ENCODE results near the gene ENDOV.

ENDOV gene

GRCh38 chr17:80464486-80464885 lies 49.5 kb downstream of the ENDOV start:
- no peak overlapping the region for H3K4me3 ChIP-seq (ENCODE audit: low read length, poor library complexity, severe bottlenecking)
- no peaks in the 10 kb centered on the region for H3K9me3 ChIP-seq (ENCODE audit: insufficient read depth, low read depth, low read length)
- no peak overlapping the region for H2AFZ ChIP-seq (ENCODE audit: low read length)
- no peaks in the 10 kb centered on the region for H3K9me2 ChIP-seq (replicated peaks; ENCODE audit: low read depth, low read length)
- no peaks in the 10 kb centered on the region for H3K4me1 ChIP-seq (ENCODE audit: insufficient read depth, low read length, poor library complexity, severe bottlenecking)
- TF ChIP-seq EZH2phosphoT487 (IDR thresholded peaks at IDR 0.05; ENCODE audit: borderline replicate concordance): no peak
- TF ChIP-seq, protein P1, sequence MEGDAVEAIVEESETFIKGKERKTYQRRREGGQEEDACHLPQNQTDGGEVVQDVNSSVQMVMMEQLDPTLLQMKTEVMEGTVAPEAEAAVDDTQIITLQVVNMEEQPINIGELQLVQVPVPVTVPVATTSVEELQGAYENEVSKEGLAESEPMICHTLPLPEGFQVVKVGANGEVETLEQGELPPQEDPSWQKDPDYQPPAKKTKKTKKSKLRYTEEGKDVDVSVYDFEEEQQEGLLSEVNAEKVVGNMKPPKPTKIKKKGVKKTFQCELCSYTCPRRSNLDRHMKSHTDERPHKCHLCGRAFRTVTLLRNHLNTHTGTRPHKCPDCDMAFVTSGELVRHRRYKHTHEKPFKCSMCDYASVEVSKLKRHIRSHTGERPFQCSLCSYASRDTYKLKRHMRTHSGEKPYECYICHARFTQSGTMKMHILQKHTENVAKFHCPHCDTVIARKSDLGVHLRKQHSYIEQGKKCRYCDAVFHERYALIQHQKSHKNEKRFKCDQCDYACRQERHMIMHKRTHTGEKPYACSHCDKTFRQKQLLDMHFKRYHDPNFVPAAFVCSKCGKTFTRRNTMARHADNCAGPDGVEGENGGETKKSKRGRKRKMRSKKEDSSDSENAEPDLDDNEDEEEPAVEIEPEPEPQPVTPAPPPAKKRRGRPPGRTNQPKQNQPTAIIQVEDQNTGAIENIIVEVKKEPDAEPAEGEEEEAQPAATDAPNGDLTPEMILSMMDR (conservative IDR thresholded peaks at IDR 0.05; ENCODE audit: low read length): no peak
- H3K36me3 ChIP-seq (ENCODE audit: insufficient read depth, low read length): no peaks in the 10 kb centered on the region
- H4K20me1 ChIP-seq (ENCODE audit: insufficient read depth, low read length, poor library complexity, severe bottlenecking): no peaks in the 10 kb centered on the region
- H3F3A ChIP-seq (ENCODE audit: low read depth): no peaks in the 10 kb centered on the region
- no peaks in the 10 kb centered on the region for H3K79me2 ChIP-seq (ENCODE audit: insufficient read depth, low read length)
- no peaks in the 10 kb centered on the region for H3K27me3 ChIP-seq (ENCODE audit: insufficient read depth, low read length, poor library complexity, severe bottlenecking)
- H3K4me2 ChIP-seq (ENCODE audit: low read depth, low read length, poor library complexity, severe bottlenecking): no peak overlapping the region
- H3K9ac ChIP-seq (ENCODE audit: low read depth, low read length, poor library complexity, severe bottlenecking): no peak overlapping the region

DNA sequence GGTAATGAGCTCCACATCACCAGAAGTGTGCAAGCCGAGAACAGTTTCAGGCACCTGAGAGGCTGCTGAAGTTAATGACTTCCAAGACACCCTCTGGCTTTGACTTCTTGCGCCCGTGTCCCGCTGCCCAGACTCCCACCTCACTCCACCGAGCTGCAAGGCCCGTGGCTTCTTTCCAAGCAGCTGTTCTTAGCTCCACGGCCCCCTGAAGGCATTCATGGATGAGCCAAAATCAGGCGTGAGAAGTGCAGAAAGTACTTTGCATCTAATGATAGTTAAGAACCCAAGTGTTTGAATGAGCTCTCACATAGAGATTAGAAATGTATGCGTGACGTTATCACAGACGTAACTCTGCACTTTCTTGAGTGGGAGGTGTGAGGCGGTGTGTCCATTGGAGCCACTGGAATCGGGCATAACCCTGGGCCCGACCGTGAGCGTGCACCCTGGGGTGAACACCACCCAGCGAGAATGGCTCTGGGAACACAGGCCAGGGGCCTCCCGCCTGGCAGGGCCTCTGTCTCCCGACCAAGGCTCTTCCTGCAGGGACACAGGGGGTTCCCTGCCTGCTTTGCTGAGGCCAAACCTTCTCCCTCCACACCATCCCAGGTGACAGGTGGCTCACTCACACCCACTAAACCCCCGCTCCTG lies 50.5 kb downstream of the ENDOV start:
- H3K4me1 ChIP-seq (ENCODE audit: insufficient read depth, low read length, poor library complexity, severe bottlenecking): no peaks in the 10 kb centered on the region
- H3K4me2 ChIP-seq (ENCODE audit: low read depth, low read length, poor library complexity, severe bottlenecking): no peak overlapping the region
- H2AFZ ChIP-seq (ENCODE audit: low read length): no peak overlapping the region
- H4K20me1 ChIP-seq (ENCODE audit: insufficient read depth, low read length, poor library complexity, severe bottlenecking): no peaks in the 10 kb centered on the region
- no peaks in the 10 kb centered on the region for H3F3A ChIP-seq (ENCODE audit: low read depth)
- no peaks in the 10 kb centered on the region for H3K27me3 ChIP-seq (ENCODE audit: insufficient read depth, low read length, poor library complexity, severe bottlenecking)
- H3K36me3 ChIP-seq (ENCODE audit: insufficient read depth, low read length): no peaks in the 10 kb centered on the region
- H3K9ac ChIP-seq (ENCODE audit: low read depth, low read length, poor library complexity, severe bottlenecking): no peak overlapping the region
- no peaks in the 10 kb centered on the region for H3K79me2 ChIP-seq (ENCODE audit: insufficient read depth, low read length)
- H3K9me3 ChIP-seq (ENCODE audit: insufficient read depth, low read depth, low read length): no peaks in the 10 kb centered on the region
- TF ChIP-seq, protein P1 (conservative IDR thresholded peaks at IDR 0.05; ENCODE audit: low read length): no peak
- TF ChIP-seq EZH2phosphoT487 (IDR thresholded peaks at IDR 0.05; ENCODE audit: borderline replicate concordance): no peak
- H3K4me3 ChIP-seq (ENCODE audit: low read length, poor library complexity, severe bottlenecking): no peak overlapping the region
- no peaks in the 10 kb centered on the region for H3K9me2 ChIP-seq (replicated peaks; ENCODE audit: low read depth, low read length)

DNA sequence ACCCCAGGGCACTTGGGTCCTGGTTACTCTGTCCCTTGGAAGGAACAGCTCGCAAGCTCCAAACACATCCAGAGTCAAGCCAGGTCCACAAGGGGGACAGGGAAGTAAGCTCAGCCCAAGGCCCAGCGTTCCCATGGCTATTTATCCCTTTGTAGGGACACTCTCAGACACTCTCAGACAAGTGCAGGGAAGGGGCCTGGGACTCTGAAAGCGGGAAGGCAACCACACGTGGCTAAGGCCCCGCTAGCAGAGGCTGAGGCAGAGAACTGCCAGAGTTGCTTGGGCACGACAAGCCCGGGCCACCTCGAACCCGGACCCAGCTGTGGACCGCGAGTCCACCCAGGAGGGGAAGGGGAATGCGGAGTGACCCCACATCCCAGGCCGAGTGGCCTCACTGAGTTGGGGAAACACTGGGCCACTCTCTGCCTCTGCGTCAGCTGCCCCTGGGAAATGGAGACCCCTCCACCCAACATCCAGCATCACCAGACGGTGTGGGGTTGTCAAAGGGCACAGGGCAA lies 51.3 kb downstream of the ENDOV start:
- H3F3A ChIP-seq (ENCODE audit: low read depth): no peaks in the 10 kb centered on the region
- H4K20me1 ChIP-seq (ENCODE audit: insufficient read depth, low read length, poor library complexity, severe bottlenecking): no peaks in the 10 kb centered on the region
- no peaks in the 10 kb centered on the region for H3K79me2 ChIP-seq (ENCODE audit: insufficient read depth, low read length)

More for the DNA sequence above, 51.3 kb downstream of the ENDOV start:
- no peaks in the 10 kb centered on the region for H3K27me3 ChIP-seq (ENCODE audit: insufficient read depth, low read length, poor library complexity, severe bottlenecking)
- H3K36me3 ChIP-seq (ENCODE audit: insufficient read depth, low read length): no peaks in the 10 kb centered on the region
- no peak overlapping the region for H3K9ac ChIP-seq (ENCODE audit: low read depth, low read length, poor library complexity, severe bottlenecking)
- H3K4me2 ChIP-seq (ENCODE audit: low read depth, low read length, poor library complexity, severe bottlenecking): no peak overlapping the region
- no peak for TF ChIP-seq EZH2phosphoT487 (IDR thresholded peaks at IDR 0.05; ENCODE audit: borderline replicate concordance)
- TF ChIP-seq, protein P1 (conservative IDR thresholded peaks at IDR 0.05; ENCODE audit: low read length): no peak
- no peak overlapping the region for H2AFZ ChIP-seq (ENCODE audit: low read length)
- no peak overlapping the region for H3K4me3 ChIP-seq (ENCODE audit: low read length, poor library complexity, severe bottlenecking)
- H3K4me1 ChIP-seq (ENCODE audit: insufficient read depth, low read length, poor library complexity, severe bottlenecking): no peaks in the 10 kb centered on the region
- H3K9me3 ChIP-seq (ENCODE audit: insufficient read depth, low read depth, low read length): no peaks in the 10 kb centered on the region
- H3K9me2 ChIP-seq (replicated peaks; ENCODE audit: low read depth, low read length): no peaks in the 10 kb centered on the region

Data from Loucy (cell line).